B cell (primary cell): ENCODE measurements around the gene ATP8A1. TPM values are rescaled to one million over a fixed set of nuclear protein-coding genes. Genes with fewer than 3 reads are reported as not detected.

ENCODE experiments used
- ATAC-seq: fragments of 200-7000 bp; cut with Tn5 transposase; one replicate; pipeline ENCODE4 v1.10.0; 2021; ENCODE audit warnings: low read depth, mild to moderate bottlenecking, moderate number of reproducible peaks, moderate library complexity
- CTCF ChIA-PET: fragments of 350-600 bp; sonication (Branson Sonifier 250); formaldehyde crosslinking; loops from one replicate; lab custom pipeline; 2021; ENCODE audit warnings: antibody characterized with exemption, inconsistent platforms; lab: Charles Lee
- POLR2A ChIA-PET: fragments of 350-600 bp; sonication (Branson Sonifier 250); formaldehyde crosslinking; loops from one replicate; lab custom pipeline; 2021; ENCODE audit warnings: antibody characterized with exemption; lab: Charles Lee
- DNase-seq: peaks from one replicate; pipeline ENCODE4 v3.0.0; 2013
- H2AFZ ChIP-seq: 2 replicates; pipeline ENCODE4 v1.6.1; 2012; ENCODE audit warnings: mild to moderate bottlenecking, low read depth, low read length; ENCODE audit not compliant: insufficient read depth, poor library complexity, severe bottlenecking
- H3K27ac ChIP-seq, 2 donors: 1 replicate in 1 of 2; 2 replicates in 1 of 2; pipeline ENCODE4 v1.5.1; 2012 to 2013; ENCODE audit warnings: low read length in 2 of 2, mild to moderate bottlenecking in 2 of 2, moderate library complexity in 1 of 2
- H3K27me3 ChIP-seq, 4 experiments: fragments of 200-600 bp in 1 of 4; sonication (generic) in 1 of 4; replicated peaks in 1 of 4; 1 replicate in 2 of 4; 2 replicates in 2 of 4; pipeline versions ENCODE4 v1.6.1 to v1.7.0; 2013 to 2016; ENCODE audit warnings: low read length in 3 of 4, mild to moderate bottlenecking in 2 of 4, mixed read lengths in 1 of 4, moderate library complexity in 1 of 4; ENCODE audit not compliant: insufficient read depth in 4 of 4, control insufficient read depth in 3 of 4; ENCODE audit errors: control extremely low read depth in 1 of 4
- H3K36me3 ChIP-seq, 2 experiments: replicated peaks in 1 of 2; 1 replicate in 1 of 2; 2 replicates in 1 of 2; pipeline versions ENCODE4 v1.6.1 to v1.7.1; 2013; ENCODE audit warnings: low read length in 1 of 2; ENCODE audit not compliant: insufficient read depth in 2 of 2, control insufficient read depth in 1 of 2; ENCODE audit errors: control extremely low read depth in 1 of 2, extremely low read depth in 1 of 2
- H3K4me1 ChIP-seq, 2 donors: fragments of 200-600 bp in 1 of 2; sonication (generic) in 1 of 2; 1 replicate in 1 of 2; 2 replicates in 1 of 2; pipeline versions ENCODE4 v1.5.1 to v1.6.1; 2013 to 2017; ENCODE audit warnings: low read length in 2 of 2; ENCODE audit not compliant: control insufficient read depth in 2 of 2, insufficient read depth in 2 of 2
- H3K4me2 ChIP-seq: replicated peaks from 2 replicates; pipeline ENCODE3; 2012; ENCODE audit warnings: mild to moderate bottlenecking, low read depth, low read length; ENCODE audit not compliant: poor library complexity, severe bottlenecking
- H3K4me3 ChIP-seq, 5 experiments: fragments of 200-600 bp in 1 of 5; sonication (generic) in 1 of 5; 1 replicate in 3 of 5; 2 replicates in 2 of 5; pipeline versions ENCODE4 v1.5.1 to v1.7.0; 2011 to 2016; ENCODE audit warnings: low read length in 4 of 5, mild to moderate bottlenecking in 4 of 5, low read depth in 2 of 5, control low read depth in 1 of 5, moderate library complexity in 1 of 5; ENCODE audit not compliant: insufficient read depth in 1 of 5; ENCODE audit errors: control extremely low read depth in 1 of 5, extremely low read depth in 1 of 5
- H3K79me2 ChIP-seq: fragments of 200-600 bp; sonication (generic); one replicate; pipeline ENCODE4 v1.6.0; 2016; ENCODE audit warnings: low read length; ENCODE audit not compliant: control insufficient read depth, insufficient read depth
- H3K9ac ChIP-seq: fragments of 200-600 bp; sonication (generic); 2 replicates; pipeline ENCODE4 v1.6.1; 2017; ENCODE audit warnings: mild to moderate bottlenecking, low read length, moderate library complexity
- H3K9me3 ChIP-seq, 3 donors: one replicate each; pipeline versions ENCODE4 v1.6.1 to v1.7.1; 2013; ENCODE audit warnings: low read length in 2 of 3; ENCODE audit not compliant: control insufficient read depth in 2 of 3, insufficient read depth in 1 of 3; ENCODE audit errors: control extremely low read depth in 1 of 3
- H4K20me1 ChIP-seq: 2 replicates; pipeline ENCODE4 v1.6.0; 2012; ENCODE audit warnings: mild to moderate bottlenecking, low read length; ENCODE audit not compliant: insufficient read depth, control insufficient read depth, poor library complexity, severe bottlenecking
- H3K27ac Mint-ChIP-seq: one replicate; pipeline ENCODE4 v1.8.0; 2021; ENCODE audit warnings: mixed read lengths
- H3K27me3 Mint-ChIP-seq: one replicate; pipeline ENCODE4 v1.8.0; 2021; ENCODE audit warnings: mixed read lengths
- H3K4me1 Mint-ChIP-seq: one replicate; pipeline ENCODE4 v1.8.0; 2021; ENCODE audit warnings: mixed read lengths
- H3K4me3 Mint-ChIP-seq: one replicate; pipeline ENCODE4 v1.8.0; 2021; ENCODE audit warnings: mixed read lengths
- H3K9me3 Mint-ChIP-seq: one replicate; pipeline ENCODE4 v1.8.0; 2022; ENCODE audit warnings: mixed read lengths; ENCODE audit not compliant: insufficient read depth
- EZH2 ChIP-seq: IDR thresholded peaks from 2 replicates; pipeline ENCODE4 v1.6.1; 2012; ENCODE audit warnings: borderline replicate concordance, low read depth, mild to moderate bottlenecking, moderate library complexity, low read length; ENCODE audit not compliant: insufficient read depth, poor library complexity, severe bottlenecking
- WGBS: methylation state at CpG from one replicate; pipeline ENCODE4 v1.1.5; 2013; ENCODE audit warnings: missing lambda C conversion rate; ENCODE audit not compliant: insufficient coverage; 5-methylcytosine and 5-hydroxymethylcytosine counted together
- intact Hi-C: fragments of 100-400 bp; cut with micrococcal nuclease; formaldehyde crosslinking; loops from one replicate; pipeline ENCODE4 v1.10.0; 2022
- polyA plus RNA-seq: library from polyadenylated mRNA; depleted of rRNA; stranded (reverse); fragments of >200 nt; gene quantifications from 2 replicates; pipeline ENCODE4 v1.2.3, GENCODE V29; 2012
- total RNA-seq, 2 donors: library from RNA; stranded (reverse); fragments of 120-200 nt in 1 of 2; gene quantifications; 1 replicate in 1 of 2; 2 replicates in 1 of 2; pipeline versions ENCODE4 v1.2.3 to v1.2.4, GENCODE V29; 2013 to 2022
- TF ChIP-seq, protein P1 (sequence below): fragments of 200-600 bp; IDR thresholded peaks from one replicate; pipeline ENCODE4 v1.8.0; 2022; ENCODE audit warnings: antibody characterized with exemption, mild to moderate bottlenecking

The ATP8A1 gene
- total and polyA plus RNA-seq, 2 donors (not counting 1 experiment from before 2014, with no cell fraction given): 28.7 to 51.8 TPM

DNA sequence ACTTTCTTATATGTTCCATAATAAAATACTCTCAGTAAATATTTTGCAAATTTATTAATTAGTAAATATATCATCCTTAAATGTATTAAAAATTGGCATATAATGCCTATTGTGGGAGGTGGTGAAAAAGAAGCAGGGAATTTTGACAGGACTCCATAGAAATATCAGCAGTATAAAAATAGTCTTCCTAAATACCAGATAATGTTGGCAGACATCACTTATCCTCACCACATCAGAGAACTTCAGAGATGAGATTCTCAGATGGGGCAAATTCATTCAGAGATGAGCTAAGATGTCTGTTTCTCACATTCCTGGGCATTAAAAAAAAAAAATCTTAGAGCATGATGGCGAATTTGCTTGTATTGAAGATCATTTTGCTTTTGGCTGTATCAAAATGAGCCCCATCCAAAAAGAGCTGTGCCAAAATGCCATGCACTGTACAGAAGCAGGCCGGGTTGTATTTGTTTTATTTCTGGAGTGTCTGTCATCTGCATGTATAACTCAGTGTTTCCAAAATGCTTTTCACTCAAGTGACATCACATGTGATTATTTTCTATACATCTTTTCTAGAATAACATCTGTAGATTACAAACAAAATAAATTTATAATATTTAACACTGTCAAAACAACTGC lies 41.7 kb downstream of the ATP8A1 start:
- Histone ChIP-seq H3K27ac (no peak overlapping the region), H3K79me2 (peaks cover 13% of the 10 kb centered on the region), H3K9ac (no peak overlapping the region), H3K4me2 (no peak overlapping the region), H3K9me3 (no peaks in the 10 kb centered on the region), H4K20me1 (no peaks in the 10 kb centered on the region), H3K36me3 (peaks cover 0 to 54% of the 10 kb centered on the region in 2 experiments), H3K27me3 (no peaks in the 10 kb centered on the region), H3K4me3 (no peak overlapping the region), H2AFZ (no peak overlapping the region), H3K4me1 (no peaks in the 10 kb centered on the region)
- Mint-ChIP-seq H3K27ac (no peak overlapping the region), H3K9me3 (no peaks in the 10 kb centered on the region), H3K4me3 (no peak overlapping the region), H3K27me3 (no peaks in the 10 kb centered on the region), H3K4me1 (peaks cover 3% of the 10 kb centered on the region)
- ChIA-PET POLR2A (no interaction called here), CTCF (interaction anchor here (1.3 to 1.4 kb wide), 2 partner anchors 15 to 46 kb away, joined by 3 to 4 read pairs; no protein-coding TSS in a partner anchor)
- ATAC-seq (no peak), DNase-seq (no peak)
- intact Hi-C loops: no loop called here
- no CpG with 5 or more reads among the region's 2 CpGs for WGBS
- TF ChIP-seq, protein P1, sequence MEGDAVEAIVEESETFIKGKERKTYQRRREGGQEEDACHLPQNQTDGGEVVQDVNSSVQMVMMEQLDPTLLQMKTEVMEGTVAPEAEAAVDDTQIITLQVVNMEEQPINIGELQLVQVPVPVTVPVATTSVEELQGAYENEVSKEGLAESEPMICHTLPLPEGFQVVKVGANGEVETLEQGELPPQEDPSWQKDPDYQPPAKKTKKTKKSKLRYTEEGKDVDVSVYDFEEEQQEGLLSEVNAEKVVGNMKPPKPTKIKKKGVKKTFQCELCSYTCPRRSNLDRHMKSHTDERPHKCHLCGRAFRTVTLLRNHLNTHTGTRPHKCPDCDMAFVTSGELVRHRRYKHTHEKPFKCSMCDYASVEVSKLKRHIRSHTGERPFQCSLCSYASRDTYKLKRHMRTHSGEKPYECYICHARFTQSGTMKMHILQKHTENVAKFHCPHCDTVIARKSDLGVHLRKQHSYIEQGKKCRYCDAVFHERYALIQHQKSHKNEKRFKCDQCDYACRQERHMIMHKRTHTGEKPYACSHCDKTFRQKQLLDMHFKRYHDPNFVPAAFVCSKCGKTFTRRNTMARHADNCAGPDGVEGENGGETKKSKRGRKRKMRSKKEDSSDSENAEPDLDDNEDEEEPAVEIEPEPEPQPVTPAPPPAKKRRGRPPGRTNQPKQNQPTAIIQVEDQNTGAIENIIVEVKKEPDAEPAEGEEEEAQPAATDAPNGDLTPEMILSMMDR: no peak
- TF ChIP-seq EZH2: no peak

DNA sequence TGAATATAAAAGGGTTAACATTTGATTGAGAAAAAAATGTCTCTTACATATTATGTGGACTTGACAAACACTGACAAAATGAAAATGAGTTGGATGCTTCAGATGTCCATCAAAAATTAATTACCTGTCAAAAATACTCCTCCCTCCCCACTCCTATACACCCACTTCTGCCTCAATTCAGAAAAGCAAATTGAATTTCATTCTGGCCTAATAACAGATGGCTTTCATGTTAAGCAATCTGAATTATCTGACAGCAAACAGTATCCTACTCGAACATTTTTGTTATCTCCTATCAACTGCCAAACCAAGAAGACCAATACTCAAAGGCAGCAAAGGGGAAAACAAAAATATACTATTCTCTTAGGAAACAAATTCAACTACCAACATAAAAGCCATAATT lies 44.0 kb downstream of the ATP8A1 start:
- Mint-ChIP-seq H3K27ac (no peak overlapping the region), H3K4me3 (no peak overlapping the region), H3K4me1 (peaks cover 3% of the 10 kb centered on the region), H3K27me3 (no peaks in the 10 kb centered on the region), H3K9me3 (no peaks in the 10 kb centered on the region)
- Histone ChIP-seq H4K20me1 (no peaks in the 10 kb centered on the region), H3K4me3 (no peak overlapping the region), H3K27ac (no peak overlapping the region), H3K79me2 (peaks cover 16% of the 10 kb centered on the region), H3K4me2 (no peak overlapping the region), H3K9me3 (no peaks in the 10 kb centered on the region), H3K27me3 (no peaks in the 10 kb centered on the region), H3K36me3 (peaks cover 2 to 43% of the 10 kb centered on the region in 2 experiments), H3K9ac (no peak overlapping the region), H2AFZ (no peak overlapping the region), H3K4me1 (no peaks in the 10 kb centered on the region)
- CTCF ChIA-PET: interaction anchor here (1.0 kb wide), 1 partner anchor 24 kb away, joined by 4 read pairs; no protein-coding TSS in a partner anchor
- TF ChIP-seq, protein P1: no peak
- TF ChIP-seq EZH2: no peak
- DNase-seq: no peak
- intact Hi-C loops: no loop called here
- ATAC-seq: no peak
- POLR2A ChIA-PET: no interaction called here
- WGBS: no CpG with 5 or more reads among the region's 1 CpG
